Type B pancreatic cell (in vitro differentiated cells): Measurements from ENCODE around the gene HEPHL1. TPM values are rescaled to one million over a fixed set of nuclear protein-coding genes. Genes with fewer than 3 reads are reported as not detected.

ENCODE experiments used
- DNase-seq: peaks from one replicate; pipeline ENCODE4 v3.0.0; 2021; ENCODE audit warnings: mixed read lengths; ENCODE audit not compliant: unreplicated experiment; ENCODE audit errors: extremely low spot score
- H3K27ac Mint-ChIP-seq: 2 replicates; pipeline ENCODE4 v1.8.0; 2021; ENCODE audit warnings: mild to moderate bottlenecking, mixed read lengths
- H3K27me3 Mint-ChIP-seq: 2 replicates; pipeline ENCODE4 v1.8.0; 2021; ENCODE audit warnings: mixed read lengths
- H3K36me3 Mint-ChIP-seq: 2 replicates; pipeline ENCODE4 v1.8.0; 2021; ENCODE audit warnings: mixed read lengths
- H3K4me1 Mint-ChIP-seq: one replicate; pipeline ENCODE4 v1.8.0; 2021; ENCODE audit warnings: mixed read lengths; ENCODE audit not compliant: unreplicated experiment
- H3K4me3 Mint-ChIP-seq: 2 replicates; pipeline ENCODE4 v1.8.0; 2021; ENCODE audit warnings: mild to moderate bottlenecking, mixed read lengths
- H3K9me3 Mint-ChIP-seq: 2 replicates; pipeline ENCODE4 v1.8.0; 2021; ENCODE audit warnings: mixed read lengths
- CTCF ChIP-seq: fragments of 200-600 bp; sonication (generic); conservative IDR thresholded peaks from 2 replicates; pipeline ENCODE4 v1.5.0; 2021; ENCODE audit warnings: antibody characterized with exemption, mild to moderate bottlenecking
- total RNA-seq: library from RNA; stranded (reverse); gene quantifications from 2 replicates; pipeline ENCODE4 v1.2.1, GENCODE V29; 2021; ENCODE audit warnings: low replicate concordance

Gene HEPHL1
- total RNA-seq, 1 donor from 2014 or later: not detected

GRCh38 chr11:94147433-94147845 lies 126.3 kb downstream of the HEPHL1 start:
- H3K9me3 Mint-ChIP-seq: no peaks in the 10 kb centered on the region
- peaks cover 5% of the 10 kb centered on the region for H3K36me3 Mint-ChIP-seq
- no peak overlapping the region for H3K27ac Mint-ChIP-seq
- H3K4me1 Mint-ChIP-seq: peaks cover 67% of the 10 kb centered on the region
- no peak for DNase-seq
- no peak overlapping the region for H3K4me3 Mint-ChIP-seq
- no peaks in the 10 kb centered on the region for H3K27me3 Mint-ChIP-seq
- no peak for TF ChIP-seq CTCF

DNA sequence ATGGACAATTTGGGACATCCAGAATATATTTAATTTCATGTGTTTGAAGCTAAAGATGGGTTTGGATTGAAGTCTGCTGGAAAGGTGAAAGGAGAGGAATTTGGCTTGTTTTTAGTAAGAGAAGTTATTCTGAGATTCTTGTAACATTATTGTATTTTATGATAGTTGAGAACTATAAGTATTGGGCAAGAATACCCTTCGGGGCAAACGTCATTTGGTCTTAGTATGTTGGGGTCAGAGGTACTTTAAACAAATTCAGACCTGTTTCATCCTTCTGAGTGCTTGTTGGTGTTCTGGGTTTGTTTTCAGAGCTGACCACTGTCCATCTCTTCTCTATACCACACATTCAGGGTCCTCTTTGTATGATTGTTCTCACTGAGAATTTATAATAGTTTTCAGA lies 127.0 kb downstream of the HEPHL1 start:
- H3K4me3 Mint-ChIP-seq: no peak overlapping the region
- no peak for DNase-seq
- no peaks in the 10 kb centered on the region for H3K27me3 Mint-ChIP-seq
- H3K36me3 Mint-ChIP-seq: peaks cover 5% of the 10 kb centered on the region
- H3K4me1 Mint-ChIP-seq: peaks cover 68% of the 10 kb centered on the region
- no peak for TF ChIP-seq CTCF
- H3K9me3 Mint-ChIP-seq: no peaks in the 10 kb centered on the region
- H3K27ac Mint-ChIP-seq: no peak overlapping the region

- H3K27me3 Mint-ChIP-seq: no peaks in the 10 kb centered on the region
- H3K9me3 Mint-ChIP-seq: no peaks in the 10 kb centered on the region
- no peak for TF ChIP-seq CTCF
- no peak overlapping the region for H3K4me3 Mint-ChIP-seq
- peaks cover 69% of the 10 kb centered on the region for H3K4me1 Mint-ChIP-seq
- no peak for DNase-seq
- peaks cover 10% of the 10 kb centered on the region for H3K36me3 Mint-ChIP-seq
- H3K27ac Mint-ChIP-seq: no peak overlapping the region
Measured at GRCh38 chr11:94149431-94150017, 128.4 kb downstream of the HEPHL1 start.

GRCh38 chr11:94150056-94150455 lies 128.9 kb downstream of the HEPHL1 start:
- no peaks in the 10 kb centered on the region for H3K9me3 Mint-ChIP-seq
- peaks cover 65% of the 10 kb centered on the region for H3K4me1 Mint-ChIP-seq
- no peak overlapping the region for H3K4me3 Mint-ChIP-seq
- no peaks in the 10 kb centered on the region for H3K27me3 Mint-ChIP-seq
- no peak for TF ChIP-seq CTCF
- DNase-seq: no peak
- peaks cover 10% of the 10 kb centered on the region for H3K36me3 Mint-ChIP-seq
- no peak overlapping the region for H3K27ac Mint-ChIP-seq

GRCh38 chr11:94150704-94151685 lies 129.8 kb downstream of the HEPHL1 start:
- Mint-ChIP-seq H3K4me3 (no peak overlapping the region), H3K9me3 (no peaks in the 10 kb centered on the region), H3K4me1 (peaks cover 59% of the 10 kb centered on the region), H3K27me3 (no peaks in the 10 kb centered on the region), H3K27ac (no peak overlapping the region), H3K36me3 (peaks cover 16% of the 10 kb centered on the region)
- no peak for DNase-seq
- no peak for TF ChIP-seq CTCF
